ENCODE data around the gene VDR.

Gene VDR

DNA sequence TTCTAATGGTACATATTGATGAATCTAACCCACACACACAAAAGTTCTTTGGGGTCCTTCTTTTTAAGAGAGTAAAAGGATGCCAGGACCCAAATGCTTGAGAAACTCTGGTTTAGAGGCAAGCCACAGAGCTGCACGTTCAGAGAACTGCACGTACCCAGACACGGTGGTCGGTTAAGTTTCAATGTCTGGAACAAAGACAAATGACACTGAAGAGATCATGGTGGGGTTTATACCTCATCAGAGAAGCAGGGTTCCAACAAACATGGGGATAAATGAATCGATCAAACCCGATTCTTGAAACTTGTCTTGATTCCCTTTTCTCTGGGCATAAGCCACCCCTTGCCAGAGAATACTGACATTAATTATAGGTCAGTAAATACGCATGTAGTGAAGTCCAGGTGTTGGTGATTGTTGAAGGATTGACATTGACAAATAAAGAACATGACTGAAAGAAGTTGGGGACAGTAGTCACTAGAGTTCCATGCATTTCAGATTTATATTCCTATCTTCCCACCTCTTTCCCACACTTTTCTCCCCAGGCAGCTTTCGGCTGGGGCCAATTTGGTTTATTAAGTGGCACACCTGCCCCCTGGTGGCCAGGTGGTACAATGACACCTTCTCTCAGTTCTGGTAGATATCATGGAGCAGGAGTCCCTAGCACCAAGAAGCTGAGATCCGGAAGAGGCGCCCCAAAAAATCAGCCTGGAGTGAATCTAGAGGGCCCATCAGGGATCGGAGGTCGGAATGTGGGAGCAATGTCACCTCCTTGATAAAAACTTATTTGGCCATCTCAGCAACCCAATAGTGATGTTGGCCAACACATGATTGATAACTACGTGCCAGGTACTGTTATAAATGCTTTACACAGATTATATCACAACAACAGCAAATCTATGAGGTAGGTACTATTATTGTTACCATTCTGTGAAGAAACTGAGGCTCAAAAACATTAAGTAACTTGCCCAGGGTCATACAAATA lies 67.3 kb downstream of the VDR start:
- no peak overlapping the region for H3K4me3 ChIP-seq (ENCODE audit: low read length in 2 of 2)

GRCh38 chr12:47835831-47836155 lies 69.0 kb downstream of the VDR start:
- Histone ChIP-seq H3K27ac (ENCODE audit: low read length) (no peak overlapping the region), H3K4me3 (ENCODE audit: low read length in 2 of 2) (no peak overlapping the region), H3K4me1 (ENCODE audit: control insufficient read depth, insufficient read depth, low read length) (peaks cover 9% of the 10 kb centered on the region), H3K9me3 (ENCODE audit: control insufficient read depth in 2 of 2, low read length in 2 of 2) (no peaks in the 10 kb centered on the region), H3K27me3 (ENCODE audit: control insufficient read depth in 1 of 2, insufficient read depth in 2 of 2, low read length in 2 of 2) (no peaks in the 10 kb centered on the region), H3K9ac (ENCODE audit: low read length in 2 of 2) (no peak overlapping the region), H3K36me3 (ENCODE audit: control insufficient read depth in 2 of 2, insufficient read depth in 2 of 2, low read length in 2 of 2) (no peaks in the 10 kb centered on the region)

More for the DNA sequence above, 67.3 kb downstream of the VDR start:
- H3K27ac ChIP-seq (ENCODE audit: low read length): no peak overlapping the region
- no peaks in the 10 kb centered on the region for H3K27me3 ChIP-seq (ENCODE audit: control insufficient read depth in 1 of 2, insufficient read depth in 2 of 2, low read length in 2 of 2)
- H3K4me1 ChIP-seq (ENCODE audit: control insufficient read depth, insufficient read depth, low read length): peaks cover 9% of the 10 kb centered on the region
- no peak overlapping the region for H3K9ac ChIP-seq (ENCODE audit: low read length in 2 of 2)
- no peaks in the 10 kb centered on the region for H3K36me3 ChIP-seq (ENCODE audit: control insufficient read depth in 2 of 2, insufficient read depth in 2 of 2, low read length in 2 of 2)
- H3K9me3 ChIP-seq (ENCODE audit: control insufficient read depth in 2 of 2, low read length in 2 of 2): no peaks in the 10 kb centered on the region

DNA sequence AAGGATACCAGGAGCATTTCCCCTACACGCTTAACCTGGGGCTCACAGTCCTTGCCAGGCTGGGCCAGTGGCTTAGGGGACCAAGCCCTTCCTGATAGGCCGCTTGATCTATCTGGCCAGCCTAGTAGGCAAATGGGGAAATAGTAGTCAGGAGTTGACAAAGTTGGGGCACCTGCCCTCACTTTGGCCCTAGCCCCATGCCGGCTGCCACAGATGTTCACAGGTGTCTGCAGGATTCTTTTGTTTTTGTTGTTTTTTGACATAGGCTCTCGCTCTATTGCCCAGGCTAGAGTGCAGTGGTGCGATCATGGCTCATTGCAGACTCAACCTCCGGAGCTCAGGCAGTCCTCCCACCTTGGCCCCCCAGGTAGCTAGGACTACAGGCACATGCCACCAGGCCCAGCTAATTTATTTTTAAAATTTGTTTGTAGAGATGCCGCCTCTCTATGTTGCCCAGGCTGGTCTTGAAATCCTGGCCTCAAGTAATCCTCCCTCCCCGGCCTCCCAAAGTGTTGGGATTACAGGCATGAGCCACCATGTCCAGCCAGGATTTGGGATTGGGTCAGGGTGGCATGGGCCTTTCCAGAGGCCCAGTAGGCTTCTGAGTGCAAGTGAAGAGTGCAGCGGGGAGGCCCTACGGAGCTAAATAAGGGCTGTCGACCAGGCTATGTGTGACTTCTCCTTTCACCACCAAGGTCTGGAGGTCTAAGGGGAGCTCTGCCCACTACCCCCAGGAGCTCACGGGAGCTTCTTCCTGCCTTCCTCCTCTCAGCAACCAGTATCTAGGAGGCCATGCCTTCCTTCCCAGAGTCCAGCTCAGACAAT lies 69.6 kb downstream of the VDR start:
- Histone ChIP-seq H3K4me1 (ENCODE audit: control insufficient read depth, insufficient read depth, low read length) (peaks cover 9% of the 10 kb centered on the region), H3K36me3 (ENCODE audit: control insufficient read depth in 2 of 2, insufficient read depth in 2 of 2, low read length in 2 of 2) (no peaks in the 10 kb centered on the region), H3K9me3 (ENCODE audit: control insufficient read depth in 2 of 2, low read length in 2 of 2) (no peaks in the 10 kb centered on the region), H3K27ac (ENCODE audit: low read length) (no peak overlapping the region), H3K9ac (ENCODE audit: low read length in 2 of 2) (no peak overlapping the region), H3K4me3 (ENCODE audit: low read length in 2 of 2) (no peak overlapping the region), H3K27me3 (ENCODE audit: control insufficient read depth in 1 of 2, insufficient read depth in 2 of 2, low read length in 2 of 2) (no peaks in the 10 kb centered on the region)

GRCh38 chr12:47834199-47834903 lies 70.4 kb downstream of the VDR start:
- no peaks in the 10 kb centered on the region for H3K36me3 ChIP-seq (ENCODE audit: control insufficient read depth in 2 of 2, insufficient read depth in 2 of 2, low read length in 2 of 2)
- H3K4me1 ChIP-seq (ENCODE audit: control insufficient read depth, insufficient read depth, low read length): peaks cover 13% of the 10 kb centered on the region
- H3K9ac ChIP-seq (ENCODE audit: low read length in 2 of 2): no peak overlapping the region
- H3K4me3 ChIP-seq (ENCODE audit: low read length in 2 of 2): no peak overlapping the region
- H3K27ac ChIP-seq (ENCODE audit: low read length): no peak overlapping the region
- H3K27me3 ChIP-seq (ENCODE audit: control insufficient read depth in 1 of 2, insufficient read depth in 2 of 2, low read length in 2 of 2): no peaks in the 10 kb centered on the region
- H3K9me3 ChIP-seq (ENCODE audit: control insufficient read depth in 2 of 2, low read length in 2 of 2): no peaks in the 10 kb centered on the region

DNA sequence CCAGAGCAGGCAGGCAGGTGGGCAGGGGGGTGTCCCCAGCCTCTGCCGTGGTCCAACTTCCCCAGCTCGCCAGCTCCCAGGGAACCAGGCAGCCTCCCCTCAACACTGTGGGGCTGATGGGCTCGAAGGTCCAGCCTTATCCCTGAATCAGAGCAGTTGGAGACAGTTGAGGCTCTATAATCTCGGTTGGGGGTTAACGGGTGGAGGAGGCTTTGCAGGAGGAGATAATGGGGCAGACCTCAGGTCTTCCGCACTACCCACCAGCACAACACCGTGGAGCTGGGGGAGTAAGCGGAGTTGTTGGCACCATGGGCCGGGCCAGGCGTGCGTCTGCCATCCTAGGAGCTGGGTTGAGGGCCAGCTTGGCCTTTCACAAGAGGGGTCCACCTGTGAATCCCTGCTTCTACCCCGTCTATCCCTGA lies 71.2 kb downstream of the VDR start:
- Histone ChIP-seq H3K9me3 (ENCODE audit: control insufficient read depth in 2 of 2, low read length in 2 of 2) (no peaks in the 10 kb centered on the region), H3K4me1 (ENCODE audit: control insufficient read depth, insufficient read depth, low read length) (peaks cover 21% of the 10 kb centered on the region), H3K36me3 (ENCODE audit: control insufficient read depth in 2 of 2, insufficient read depth in 2 of 2, low read length in 2 of 2) (no peaks in the 10 kb centered on the region), H3K27ac (ENCODE audit: low read length) (no peak overlapping the region), H3K27me3 (ENCODE audit: control insufficient read depth in 1 of 2, insufficient read depth in 2 of 2, low read length in 2 of 2) (no peaks in the 10 kb centered on the region), H3K4me3 (ENCODE audit: low read length in 2 of 2) (no peak overlapping the region), H3K9ac (ENCODE audit: low read length in 2 of 2) (no peak overlapping the region)

GRCh38 chr12:47832263-47832933 lies 72.4 kb downstream of the VDR start:
- Histone ChIP-seq H3K4me3 (ENCODE audit: low read length in 2 of 2) (no peak overlapping the region), H3K4me1 (ENCODE audit: control insufficient read depth, insufficient read depth, low read length) (peaks cover 23% of the 10 kb centered on the region), H3K27ac (ENCODE audit: low read length) (no peak overlapping the region), H3K27me3 (ENCODE audit: control insufficient read depth in 1 of 2, insufficient read depth in 2 of 2, low read length in 2 of 2) (no peaks in the 10 kb centered on the region), H3K9ac (ENCODE audit: low read length in 2 of 2) (no peak overlapping the region), H3K9me3 (ENCODE audit: control insufficient read depth in 2 of 2, low read length in 2 of 2) (no peaks in the 10 kb centered on the region), H3K36me3 (ENCODE audit: control insufficient read depth in 2 of 2, insufficient read depth in 2 of 2, low read length in 2 of 2) (no peaks in the 10 kb centered on the region)

- Histone ChIP-seq H3K9me3 (ENCODE audit: control insufficient read depth in 2 of 2, low read length in 2 of 2) (no peaks in the 10 kb centered on the region), H3K27me3 (ENCODE audit: control insufficient read depth in 1 of 2, insufficient read depth in 2 of 2, low read length in 2 of 2) (no peaks in the 10 kb centered on the region), H3K4me3 (ENCODE audit: low read length in 2 of 2) (peak overlapping the region in 1 of 2 donors; percentile 49), H3K4me1 (ENCODE audit: control insufficient read depth, insufficient read depth, low read length) (peaks cover 41% of the 10 kb centered on the region), H3K27ac (ENCODE audit: low read length) (peak overlapping the region; percentile 82), H3K36me3 (ENCODE audit: control insufficient read depth in 2 of 2, insufficient read depth in 2 of 2, low read length in 2 of 2) (no peaks in the 10 kb centered on the region), H3K9ac (ENCODE audit: low read length in 2 of 2) (peak overlapping the region in 1 of 2 donors; percentile 60)
These were observed 75.2 kb downstream of the VDR start for GRCh38 chr12:47829584-47829983.

DNA sequence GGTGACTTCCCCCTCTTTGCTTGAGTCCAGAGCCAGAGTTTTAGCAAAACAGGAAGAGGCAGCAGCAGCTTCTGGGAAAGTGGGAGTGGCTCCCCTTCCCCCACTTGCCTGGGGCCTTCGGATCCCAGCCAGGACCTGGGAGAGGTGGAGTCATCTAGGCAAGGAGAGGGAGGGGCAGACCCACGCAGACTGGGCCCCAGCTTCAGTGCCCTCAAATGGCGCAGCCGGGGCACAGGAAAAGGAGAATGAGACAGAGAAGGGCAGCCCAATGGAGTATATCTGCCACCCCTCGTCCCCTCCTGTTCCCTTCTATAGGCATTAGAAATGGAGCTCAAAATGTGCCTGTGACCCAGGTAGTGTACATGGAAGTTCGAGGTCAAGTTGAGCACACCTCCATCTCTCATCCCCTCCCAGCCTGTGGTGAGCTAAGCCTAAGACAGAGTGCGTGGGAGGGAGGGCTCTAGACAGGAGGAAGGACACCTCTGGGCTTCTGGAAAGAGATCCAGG lies 75.8 kb downstream of the VDR start:
- H3K9ac ChIP-seq (ENCODE audit: low read length in 2 of 2): peak overlapping the region; percentile 13 to 60
- no peaks in the 10 kb centered on the region for H3K27me3 ChIP-seq (ENCODE audit: control insufficient read depth in 1 of 2, insufficient read depth in 2 of 2, low read length in 2 of 2)
- H3K4me3 ChIP-seq (ENCODE audit: low read length in 2 of 2): peak overlapping the region; percentile 18 to 49
- peak overlapping the region; percentile 82 for H3K27ac ChIP-seq (ENCODE audit: low read length)
- H3K9me3 ChIP-seq (ENCODE audit: control insufficient read depth in 2 of 2, low read length in 2 of 2): no peaks in the 10 kb centered on the region
- H3K36me3 ChIP-seq (ENCODE audit: control insufficient read depth in 2 of 2, insufficient read depth in 2 of 2, low read length in 2 of 2): no peaks in the 10 kb centered on the region
- peaks cover 46% of the 10 kb centered on the region for H3K4me1 ChIP-seq (ENCODE audit: control insufficient read depth, insufficient read depth, low read length)

GRCh38 chr12:47828008-47828975 lies 76.5 kb downstream of the VDR start:
- no peaks in the 10 kb centered on the region for H3K36me3 ChIP-seq (ENCODE audit: control insufficient read depth in 2 of 2, insufficient read depth in 2 of 2, low read length in 2 of 2)
- H3K9ac ChIP-seq (ENCODE audit: low read length in 2 of 2): peak overlapping the region; percentile 13 to 26
- peak overlapping the region; percentile 82 for H3K27ac ChIP-seq (ENCODE audit: low read length)
- H3K9me3 ChIP-seq (ENCODE audit: control insufficient read depth in 2 of 2, low read length in 2 of 2): no peaks in the 10 kb centered on the region
- peaks cover 48% of the 10 kb centered on the region for H3K4me1 ChIP-seq (ENCODE audit: control insufficient read depth, insufficient read depth, low read length)
- H3K27me3 ChIP-seq (ENCODE audit: control insufficient read depth in 1 of 2, insufficient read depth in 2 of 2, low read length in 2 of 2): no peaks in the 10 kb centered on the region
- peak overlapping the region in 1 of 2 donors; percentile 44 for H3K4me3 ChIP-seq (ENCODE audit: low read length in 2 of 2)
